Mesenchymal stem cell (in vitro differentiated cells and primary cell): ENCODE data around the gene PID1.

Source experiments
- DNase-seq: peaks from one replicate; pipeline ENCODE4 v3.0.0-alpha.2; 2013
- H2AFZ ChIP-seq: one replicate; pipeline ENCODE4 v1.6.1; 2013; ENCODE audit warnings: low read depth, mild to moderate bottlenecking, control low read depth, inconsistent platforms, low read length, moderate library complexity
- H2AK5ac ChIP-seq: 2 replicates; pipeline ENCODE4 v1.6.1; 2013; ENCODE audit warnings: low read length, moderate library complexity, mild to moderate bottlenecking, inconsistent platforms; ENCODE audit not compliant: severe bottlenecking
- H2BK120ac ChIP-seq: one replicate; pipeline ENCODE4 v1.6.1; 2013; ENCODE audit warnings: low read depth, mild to moderate bottlenecking, inconsistent platforms, low read length, moderate library complexity
- H2BK12ac ChIP-seq, 2 experiments: one replicate each; pipeline ENCODE4 v1.6.1; 2013; ENCODE audit warnings: inconsistent platforms in 2 of 2, low read length in 2 of 2, mild to moderate bottlenecking in 2 of 2, moderate library complexity in 2 of 2, control low read depth in 1 of 2
- H2BK15ac ChIP-seq: one replicate; pipeline ENCODE4 v1.6.1; 2013; ENCODE audit warnings: mild to moderate bottlenecking, low read depth, inconsistent platforms; ENCODE audit not compliant: poor library complexity, severe bottlenecking
- H2BK5ac ChIP-seq: 2 replicates; pipeline ENCODE4 v1.6.1; 2013; ENCODE audit warnings: low read depth, mild to moderate bottlenecking, low read length, control low read depth, inconsistent platforms; ENCODE audit not compliant: poor library complexity, severe bottlenecking
- H3K14ac ChIP-seq, 2 experiments: one replicate each; pipeline ENCODE4 v1.6.1; 2013; ENCODE audit warnings: inconsistent platforms in 2 of 2, low read length in 2 of 2, control low read depth in 1 of 2, mild to moderate bottlenecking in 1 of 2, moderate library complexity in 1 of 2
- H3K18ac ChIP-seq, 2 experiments: one replicate each; pipeline ENCODE4 v1.6.1; 2013; ENCODE audit warnings: inconsistent platforms in 2 of 2, low read length in 2 of 2, control low read depth in 1 of 2, low read depth in 1 of 2, mild to moderate bottlenecking in 1 of 2
- H3K23ac ChIP-seq, 2 experiments: one replicate each; pipeline ENCODE4 v1.6.1; 2013; ENCODE audit warnings: inconsistent platforms in 2 of 2, low read length in 2 of 2, mild to moderate bottlenecking in 2 of 2, moderate library complexity in 2 of 2, control low read depth in 1 of 2
- H3K27ac ChIP-seq: 2 replicates; pipeline ENCODE4 v1.5.1; 2013; ENCODE audit warnings: mild to moderate bottlenecking, moderate library complexity, low read length, control low read depth, inconsistent platforms; ENCODE audit not compliant: poor library complexity, severe bottlenecking
- H3K27me3 ChIP-seq, 2 experiments: 2 replicates each; pipeline versions ENCODE4 v1.6.1 to v1.7.0; 2013; ENCODE audit warnings: low read length in 2 of 2, mild to moderate bottlenecking in 2 of 2, moderate library complexity in 2 of 2, control low read depth in 1 of 2, inconsistent platforms in 1 of 2; ENCODE audit not compliant: control insufficient read depth in 1 of 2, insufficient read depth in 1 of 2
- H3K36me3 ChIP-seq, 2 experiments: 2 replicates each; pipeline versions ENCODE4 v1.6.1 to v1.7.0; 2013; ENCODE audit warnings: low read length in 2 of 2, control low read depth in 1 of 2, inconsistent platforms in 1 of 2, low read depth in 1 of 2, mild to moderate bottlenecking in 1 of 2; ENCODE audit not compliant: insufficient read depth in 2 of 2, control insufficient read depth in 1 of 2
- H3K4ac ChIP-seq, 2 experiments: one replicate each; pipeline ENCODE4 v1.6.1; 2013; ENCODE audit warnings: inconsistent platforms in 2 of 2, low read length in 2 of 2, mild to moderate bottlenecking in 2 of 2, moderate library complexity in 2 of 2, control low read depth in 1 of 2, low read depth in 1 of 2
- H3K4me1 ChIP-seq: 2 replicates; pipeline ENCODE4 v1.6.1; 2013; ENCODE audit warnings: low read depth, low read length, control low read depth; ENCODE audit not compliant: control insufficient read depth, insufficient read depth
- H3K4me2 ChIP-seq: 2 replicates; pipeline ENCODE4 v1.6.1; 2013; ENCODE audit warnings: low read length, mild to moderate bottlenecking, inconsistent platforms; ENCODE audit not compliant: poor library complexity, severe bottlenecking
- H3K4me3 ChIP-seq, 2 experiments: 2 replicates each; pipeline versions ENCODE4 v1.5.1 to v1.7.0; 2013; ENCODE audit warnings: low read length in 2 of 2, mild to moderate bottlenecking in 2 of 2, control low read depth in 1 of 2, low read depth in 1 of 2; ENCODE audit not compliant: insufficient read depth in 1 of 2
- H3K79me1 ChIP-seq: replicated peaks from 2 replicates; pipeline ENCODE4 v1.6.1; 2013; ENCODE audit warnings: mild to moderate bottlenecking, control low read depth, low read length, inconsistent platforms; ENCODE audit not compliant: poor library complexity, severe bottlenecking
- H3K9ac ChIP-seq: 2 replicates; pipeline ENCODE4 v1.7.0; 2013; ENCODE audit warnings: mild to moderate bottlenecking, low read length, moderate library complexity
- H3K9me3 ChIP-seq: 2 replicates; pipeline ENCODE4 v1.7.0; 2013; ENCODE audit warnings: mild to moderate bottlenecking, low read length; ENCODE audit not compliant: control insufficient read depth
- H4K8ac ChIP-seq: one replicate; pipeline ENCODE4 v1.6.1; 2013; ENCODE audit warnings: inconsistent platforms, mild to moderate bottlenecking, low read length, moderate library complexity
- H4K91ac ChIP-seq: one replicate; pipeline ENCODE4 v1.6.1; 2013; ENCODE audit warnings: mild to moderate bottlenecking, low read length, inconsistent platforms
- WGBS: methylation state at CpG from one replicate; pipeline ENCODE4 v1.1.7; 2013; ENCODE audit warnings: mixed read lengths; 5-methylcytosine and 5-hydroxymethylcytosine counted together

The PID1 gene

DNA sequence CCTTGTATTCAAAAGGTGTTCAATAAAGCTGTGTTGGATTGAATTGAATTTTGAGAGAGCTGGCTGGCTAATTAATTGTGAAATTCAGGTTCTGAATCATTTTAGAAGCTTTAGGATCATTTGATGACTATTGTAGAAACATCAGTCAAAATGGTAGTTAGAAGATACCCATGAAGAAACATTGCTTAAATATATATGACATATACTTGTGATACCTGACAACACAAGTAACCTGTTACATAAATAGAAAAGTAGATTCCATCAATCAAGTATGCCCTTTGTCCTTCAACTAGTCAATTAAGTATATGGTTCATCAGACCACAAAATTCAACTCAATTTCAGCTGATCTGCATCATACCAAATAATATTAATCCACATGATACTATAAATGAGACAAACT, 185.6 kb downstream of the PID1 start:
- no peak overlapping the region for H3K4me3 ChIP-seq

GRCh38 chr2:229084447-229084846, 186.6 kb downstream of the PID1 start:
- no peak overlapping the region for H3K4me3 ChIP-seq
- no peak overlapping the region for H4K91ac ChIP-seq
- H3K27ac ChIP-seq: no peak overlapping the region
- H3K4ac ChIP-seq: no peak overlapping the region
- H3K36me3 ChIP-seq: no peaks in the 10 kb centered on the region
- H3K23ac ChIP-seq: no peak overlapping the region
- no peaks in the 10 kb centered on the region for H3K27me3 ChIP-seq
- H2BK15ac ChIP-seq: no peak overlapping the region
- no peak overlapping the region for H2BK12ac ChIP-seq
- no peak overlapping the region for H3K18ac ChIP-seq
- H3K79me1 ChIP-seq: no peaks in the 10 kb centered on the region
- WGBS: 62% methylated on average over 4 of the region's 5 CpGs
- DNase-seq: no peak
- H3K9me3 ChIP-seq: no peaks in the 10 kb centered on the region
- no peak overlapping the region for H2BK120ac ChIP-seq
- no peak overlapping the region for H4K8ac ChIP-seq
- no peaks in the 10 kb centered on the region for H3K4me1 ChIP-seq
- H2AK5ac ChIP-seq: no peak overlapping the region
- no peak overlapping the region for H3K14ac ChIP-seq
- H3K9ac ChIP-seq: peak overlapping the region; percentile 19
- H2AFZ ChIP-seq: no peak overlapping the region
- no peak overlapping the region for H2BK5ac ChIP-seq
- H3K4me2 ChIP-seq: no peak overlapping the region

More for the DNA sequence above, 185.6 kb downstream of the PID1 start:
- no peak overlapping the region for H2AFZ ChIP-seq
- no peak overlapping the region for H4K91ac ChIP-seq
- no peak overlapping the region for H2AK5ac ChIP-seq
- H3K4ac ChIP-seq: no peak overlapping the region
- no peak overlapping the region for H2BK120ac ChIP-seq
- no peaks in the 10 kb centered on the region for H3K4me1 ChIP-seq
- no peaks in the 10 kb centered on the region for H3K79me1 ChIP-seq
- DNase-seq: no peak
- H3K4me2 ChIP-seq: no peak overlapping the region
- H3K9me3 ChIP-seq: no peaks in the 10 kb centered on the region
- H3K36me3 ChIP-seq: no peaks in the 10 kb centered on the region
- no peak overlapping the region for H3K27ac ChIP-seq
- H3K14ac ChIP-seq: no peak overlapping the region
- H2BK12ac ChIP-seq: no peak overlapping the region
- no peak overlapping the region for H3K23ac ChIP-seq
- H2BK15ac ChIP-seq: no peak overlapping the region
- H3K9ac ChIP-seq: no peak overlapping the region
- H4K8ac ChIP-seq: no peak overlapping the region
- H3K18ac ChIP-seq: no peak overlapping the region
- no peak overlapping the region for H2BK5ac ChIP-seq
- H3K27me3 ChIP-seq: no peaks in the 10 kb centered on the region

DNA sequence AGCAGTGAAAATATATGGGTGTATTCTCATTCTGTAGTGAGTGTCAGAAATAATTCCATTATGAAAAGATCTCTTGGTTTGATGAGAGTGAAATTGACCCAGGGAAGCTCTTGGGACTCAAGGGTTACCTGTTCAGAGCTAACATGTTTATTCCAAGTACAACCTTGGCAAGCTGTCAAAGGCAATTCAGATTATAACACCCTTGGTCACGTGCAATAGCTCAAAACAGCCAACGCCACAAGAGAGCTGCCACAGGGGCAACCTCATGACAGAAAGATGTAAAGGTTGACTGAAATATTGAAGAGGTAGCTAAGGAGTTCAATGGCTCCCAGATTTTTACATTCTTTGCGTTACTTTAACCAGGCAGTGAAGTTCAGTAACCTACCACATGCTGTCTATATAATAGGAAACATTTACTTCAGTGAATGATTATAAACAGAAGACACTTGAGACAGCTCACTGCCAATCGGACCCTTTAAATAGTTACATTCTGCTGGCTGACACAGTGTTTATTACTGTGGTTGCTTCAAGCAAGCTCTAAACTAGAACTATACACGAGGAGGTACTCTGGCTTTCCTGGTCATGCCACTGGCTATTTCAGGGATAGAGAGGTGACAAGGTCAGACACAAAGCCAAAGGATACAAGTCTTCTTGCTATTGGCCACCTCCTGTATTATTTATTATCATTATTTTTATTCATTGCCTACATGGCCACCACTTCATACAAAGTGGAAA, 187.3 kb downstream of the PID1 start:
- WGBS: 59% methylated on average over 4 of the region's 5 CpGs
- Histone ChIP-seq H3K27me3 (no peaks in the 10 kb centered on the region), H3K9me3 (no peaks in the 10 kb centered on the region), H2BK15ac (no peak overlapping the region), H3K14ac (no peak overlapping the region), H3K4me3 (no peak overlapping the region), H2BK120ac (no peak overlapping the region), H4K91ac (no peak overlapping the region), H3K23ac (no peak overlapping the region), H4K8ac (no peak overlapping the region), H3K9ac (no peak overlapping the region), H3K4ac (no peak overlapping the region), H3K27ac (no peak overlapping the region), H2AFZ (no peak overlapping the region), H2AK5ac (no peak overlapping the region), H3K36me3 (no peaks in the 10 kb centered on the region), H2BK5ac (no peak overlapping the region), H3K4me1 (no peaks in the 10 kb centered on the region), H3K18ac (no peak overlapping the region), H3K4me2 (no peak overlapping the region), H2BK12ac (no peak overlapping the region), H3K79me1 (no peaks in the 10 kb centered on the region)
- no peak for DNase-seq

DNA sequence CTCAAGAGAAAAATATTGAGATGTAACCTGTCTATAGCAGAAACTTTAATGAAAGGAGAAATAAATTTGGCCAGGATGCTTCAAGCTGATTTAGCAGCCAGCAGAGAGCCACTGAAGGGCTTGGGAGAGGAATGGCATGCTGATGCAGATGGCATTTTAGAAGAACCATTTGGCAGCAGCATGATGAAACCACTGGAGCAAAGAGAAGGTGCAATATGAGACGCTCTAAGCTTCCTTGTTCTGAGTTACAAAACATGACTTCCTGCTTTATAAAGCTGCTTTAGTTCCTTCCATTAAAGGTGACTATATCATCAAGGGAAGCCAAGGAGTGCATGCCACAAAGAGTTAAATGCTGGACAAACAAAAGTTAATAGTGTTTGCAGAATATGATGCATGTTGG, 189.7 kb downstream of the PID1 start:
- Histone ChIP-seq H3K4me2 (no peak overlapping the region), H2BK15ac (no peak overlapping the region), H3K27me3 (no peaks in the 10 kb centered on the region), H4K91ac (no peak overlapping the region), H3K36me3 (no peaks in the 10 kb centered on the region), H4K8ac (no peak overlapping the region), H2BK5ac (no peak overlapping the region), H2BK120ac (no peak overlapping the region), H3K79me1 (no peaks in the 10 kb centered on the region), H2AK5ac (no peak overlapping the region), H3K23ac (no peak overlapping the region), H3K9ac (no peak overlapping the region), H3K9me3 (no peaks in the 10 kb centered on the region), H3K14ac (no peak overlapping the region), H2BK12ac (no peak overlapping the region), H3K4ac (no peak overlapping the region), H2AFZ (no peak overlapping the region), H3K4me3 (no peak overlapping the region), H3K18ac (no peak overlapping the region), H3K4me1 (no peaks in the 10 kb centered on the region), H3K27ac (no peak overlapping the region)
- no peak for DNase-seq
- 83% methylated on average over 1 of the region's 1 CpG for WGBS
